Naive thymus-derived CD4-positive, alpha-beta T cell (primary cell): Measurements from ENCODE around the gene ARID5B. TPM values are rescaled to one million over a fixed set of nuclear protein-coding genes. Genes with fewer than 3 reads are reported as not detected.

ENCODE experiments used
- ATAC-seq: fragments of 150-1000 bp; cut with Tn5 transposase; 2 replicates; pipeline ENCODE4 v1.10.0; 2021; ENCODE audit warnings: mild to moderate bottlenecking, moderate library complexity
- CTCF ChIA-PET: fragments of 350-600 bp; sonication (Branson Sonifier 250); formaldehyde crosslinking; loops from one replicate; lab custom pipeline; 2021; ENCODE audit warnings: antibody characterized with exemption; lab: Charles Lee
- POLR2A ChIA-PET: fragments of 350-600 bp; sonication (Branson Sonifier 250); formaldehyde crosslinking; loops from one replicate; lab custom pipeline; 2021; ENCODE audit warnings: antibody characterized with exemption, inconsistent platforms; lab: Charles Lee
- DNase-seq, 9 donors: peaks; one replicate each; pipeline versions ENCODE4 v3.0.0 to v3.0.0-alpha.2; 2020 to 2022; ENCODE audit warnings: mixed read lengths in 1 of 9
- H3K27ac ChIP-seq: one replicate; pipeline ENCODE4 v1.7.0; 2013; ENCODE audit warnings: mild to moderate bottlenecking, low read depth, low read length, moderate library complexity
- H3K27me3 ChIP-seq, 2 donors: one replicate each; pipeline ENCODE4 v1.7.0; 2013; ENCODE audit warnings: low read length in 2 of 2, mild to moderate bottlenecking in 2 of 2, moderate library complexity in 2 of 2; ENCODE audit not compliant: control insufficient read depth in 2 of 2, insufficient read depth in 2 of 2
- H3K36me3 ChIP-seq, 3 experiments: 1 replicate in 2 of 3; 2 replicates in 1 of 3; pipeline ENCODE4 v1.7.0; 2013; ENCODE audit warnings: low read length in 3 of 3, mild to moderate bottlenecking in 3 of 3, moderate library complexity in 1 of 3; ENCODE audit not compliant: insufficient read depth in 3 of 3, control insufficient read depth in 2 of 3
- H3K4me1 ChIP-seq, 2 donors: one replicate each; pipeline ENCODE4 v1.7.0; 2013; ENCODE audit warnings: low read length in 2 of 2, mild to moderate bottlenecking in 2 of 2, moderate library complexity in 1 of 2; ENCODE audit not compliant: control insufficient read depth in 2 of 2, insufficient read depth in 2 of 2
- H3K4me3 ChIP-seq: 2 replicates; pipeline ENCODE4 v1.7.0; 2013; ENCODE audit warnings: mild to moderate bottlenecking, low read length
- H3K9me3 ChIP-seq, 3 experiments: 1 replicate in 2 of 3; 2 replicates in 1 of 3; pipeline ENCODE4 v1.7.0; 2013; ENCODE audit warnings: low read length in 3 of 3; ENCODE audit not compliant: control insufficient read depth in 2 of 3
- H3K27ac Mint-ChIP-seq, 9 donors: one replicate each; pipeline ENCODE4 v1.8.0; 2020 to 2022; ENCODE audit warnings: mixed read lengths in 9 of 9, mild to moderate bottlenecking in 8 of 9, moderate library complexity in 5 of 9, inconsistent platforms in 2 of 9
- H3K27me3 Mint-ChIP-seq, 5 donors: one replicate each; pipeline ENCODE4 v1.8.0; 2021 to 2022; ENCODE audit warnings: mixed read lengths in 5 of 5, mild to moderate bottlenecking in 1 of 5
- H3K36me3 Mint-ChIP-seq, 5 donors: one replicate each; pipeline ENCODE4 v1.8.0; 2020 to 2022; ENCODE audit warnings: mixed read lengths in 5 of 5, mild to moderate bottlenecking in 3 of 5, inconsistent platforms in 1 of 5
- H3K4me1 Mint-ChIP-seq, 7 donors: one replicate each; pipeline ENCODE4 v1.8.0; 2020 to 2022; ENCODE audit warnings: mixed read lengths in 7 of 7, mild to moderate bottlenecking in 3 of 7, inconsistent platforms in 1 of 7
- H3K4me3 Mint-ChIP-seq, 10 donors: one replicate each; pipeline ENCODE4 v1.8.0; 2020 to 2022; ENCODE audit warnings: mild to moderate bottlenecking in 10 of 10, mixed read lengths in 10 of 10, moderate library complexity in 6 of 10, inconsistent platforms in 2 of 10
- H3K9me3 Mint-ChIP-seq, 11 donors: one replicate each; pipeline ENCODE4 v1.8.0; 2020 to 2022; ENCODE audit warnings: mixed read lengths in 11 of 11, mild to moderate bottlenecking in 4 of 11, inconsistent platforms in 1 of 11, moderate library complexity in 1 of 11
- intact Hi-C, 2 donors: fragments of 100-400 bp; cut with micrococcal nuclease; formaldehyde crosslinking; loops; one replicate each; pipeline ENCODE4 v1.15.1; 2023
- polyA plus RNA-seq, 2 donors: library from polyadenylated mRNA; unstranded; fragments of 300-500 nt; fragmentation: Illumina TruSeq; gene quantifications; one replicate each; pipeline ENCODE4 v1.2.3, GENCODE V29; 2021
- total RNA-seq, 6 experiments: library from RNA in 5 of 6; stranded (reverse) in 5 of 6; gene quantifications; 1 replicate in 5 of 6; 2 replicates in 1 of 6; pipeline ENCODE4 v1.2.3 and lab custom pipeline; 2021 to 2026

Gene ARID5B
- total and polyA plus RNA-seq, 7 experiments from 2014 or later, result 18.6 to 60.8 (median 47.4) TPM

- peaks cover 10 to 62% (median 27%) of the 10 kb centered on the region in 5 donors for H3K36me3 Mint-ChIP-seq
- intact Hi-C loops, result loop anchor here in 1 of 2 donors (10.0 kb wide), 1 partner anchor 164 kb away; no protein-coding TSS in a partner anchor
- H3K9me3 ChIP-seq, result no peaks in the 10 kb centered on the region
- no peak for ATAC-seq
- H3K27ac Mint-ChIP-seq, result peak overlapping the region in 7 of 9 donors; percentile 63 to 92 (median 84)
- H3K4me3 Mint-ChIP-seq, result peak overlapping the region in 3 of 10 donors; percentile 4 to 79 (median 10)
- H3K27me3 ChIP-seq, result no peaks in the 10 kb centered on the region
- H3K9me3 Mint-ChIP-seq, result peaks cover 0 to 4% (median 0%) of the 10 kb centered on the region in 11 donors
- H3K4me3 ChIP-seq, result no peak overlapping the region
- ChIA-PET CTCF (no interaction called here), POLR2A (interaction anchor here (0.9 kb wide), 1 partner anchor 31 kb away, joined by 4 read pairs; no protein-coding TSS in a partner anchor)
- H3K4me1 Mint-ChIP-seq, result peaks cover 43 to 83% (median 78%) of the 10 kb centered on the region in 7 donors
- H3K27me3 Mint-ChIP-seq, result no peaks in the 10 kb centered on the region
- H3K36me3 ChIP-seq, result peaks cover 0 to 7% (median 4%) of the 10 kb centered on the region in 3 experiments
- DNase-seq, result no peak
- peaks cover 35 to 44% of the 10 kb centered on the region in 2 donors for H3K4me1 ChIP-seq
- H3K27ac ChIP-seq, result peak overlapping the region; percentile 24
These were observed 179.4 kb downstream of the ARID5B start for GRCh38 chr10:62080905-62081304.

DNA sequence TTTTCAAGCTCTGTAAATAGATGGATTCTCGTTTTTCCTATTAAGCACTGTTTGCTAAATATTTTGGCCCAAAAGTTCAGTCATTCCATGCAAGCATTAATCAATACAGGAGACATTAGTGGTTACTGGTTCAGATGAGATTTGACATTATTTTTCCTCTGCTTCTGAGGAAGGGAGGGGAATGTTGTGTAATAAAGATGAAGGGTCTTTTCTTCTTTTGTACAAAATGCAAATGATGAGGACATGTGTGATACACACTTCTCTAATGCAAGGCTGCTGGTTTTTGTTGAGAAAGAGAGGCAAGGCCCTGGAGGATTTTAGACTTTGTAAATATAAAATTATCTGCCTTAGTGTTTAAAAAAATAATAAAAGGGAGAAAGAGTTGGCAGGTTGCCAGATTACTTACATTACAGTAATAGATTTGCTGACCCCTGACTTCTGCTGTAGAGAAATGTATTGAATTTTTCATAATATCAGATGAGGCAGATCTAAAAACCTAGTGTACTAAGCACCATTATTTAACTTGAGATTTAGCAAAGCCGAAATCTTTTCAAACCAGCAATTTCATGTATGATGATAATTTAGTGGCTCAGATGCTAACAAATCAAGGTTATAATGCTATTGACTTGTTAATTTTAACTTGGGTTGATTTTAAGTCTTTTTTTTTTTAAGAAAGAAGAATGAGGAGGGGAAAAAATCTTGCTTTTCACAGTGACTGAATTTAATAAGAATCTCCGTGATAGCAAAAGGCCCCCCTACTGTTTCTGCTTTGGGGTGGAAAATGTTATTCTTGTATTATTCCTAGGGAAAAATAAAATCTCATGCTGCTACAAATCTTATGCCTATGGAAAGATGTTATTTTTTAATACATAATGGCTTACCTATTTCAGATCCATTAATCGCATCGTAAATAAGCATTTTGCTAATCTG, 180.1 kb downstream of the ARID5B start:
- H3K27me3 Mint-ChIP-seq, result no peaks in the 10 kb centered on the region
- peaks cover 9 to 61% (median 27%) of the 10 kb centered on the region in 5 donors for H3K36me3 Mint-ChIP-seq
- Histone ChIP-seq H3K27me3 (no peaks in the 10 kb centered on the region), H3K36me3 (peaks cover under 1 to 10% (median 9%) of the 10 kb centered on the region in 3 experiments), H3K4me3 (no peak overlapping the region), H3K4me1 (peaks cover 31 to 44% of the 10 kb centered on the region in 2 donors), H3K27ac (peak overlapping the region; percentile 24), H3K9me3 (no peaks in the 10 kb centered on the region)
- peaks cover 0 to 4% (median 0%) of the 10 kb centered on the region in 11 donors for H3K9me3 Mint-ChIP-seq
- H3K27ac Mint-ChIP-seq, result peak overlapping the region; percentile 70 to 92 (median 87)
- ATAC-seq (no peak), DNase-seq (no peak)
- CTCF ChIA-PET, result interaction anchor here (0.9 to 1.3 kb wide), 3 partner anchors 41 to 185 kb away, joined by 3 to 5 read pairs (median 4); no protein-coding TSS in a partner anchor
- H3K4me1 Mint-ChIP-seq, result peaks cover 38 to 79% (median 71%) of the 10 kb centered on the region in 7 donors
- intact Hi-C loops, result loop anchor here (1.0 to 10.0 kb wide), 9 partner anchors 19 to 179 kb away; no protein-coding TSS in a partner anchor
- peak overlapping the region in 7 of 10 donors; percentile 18 to 79 (median 73) for H3K4me3 Mint-ChIP-seq
- POLR2A ChIA-PET, result interaction anchor here (1.2 to 1.3 kb wide), 3 partner anchors 33 to 102 kb away, joined by 3 to 5 read pairs (median 3); no protein-coding TSS in a partner anchor

DNA sequence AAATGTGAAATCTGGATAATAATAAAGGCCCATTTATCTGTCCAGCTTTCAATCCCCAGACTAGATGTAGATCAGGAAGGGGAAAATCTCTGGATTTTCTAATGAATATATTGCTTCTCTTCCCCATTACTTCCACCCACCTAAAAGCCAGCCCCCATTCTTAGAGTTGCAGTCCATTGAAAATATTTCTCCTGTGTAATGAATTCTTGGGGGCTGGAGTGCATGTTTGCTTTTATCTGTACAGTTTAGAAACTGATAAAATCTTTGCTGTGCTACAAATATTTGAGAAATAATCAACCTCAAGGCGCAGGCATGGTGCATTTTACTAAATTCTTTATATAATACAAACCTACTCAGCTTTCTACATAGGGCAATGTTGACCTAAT, 180.8 kb downstream of the ARID5B start:
- H3K36me3 Mint-ChIP-seq, result peaks cover 9 to 60% (median 25%) of the 10 kb centered on the region in 5 donors
- Histone ChIP-seq H3K4me1 (peaks cover 24 to 41% of the 10 kb centered on the region in 2 donors), H3K36me3 (peaks cover 3 to 13% (median 9%) of the 10 kb centered on the region in 3 experiments), H3K4me3 (peak overlapping the region; percentile 8), H3K27ac (peak overlapping the region; percentile 63), H3K27me3 (no peaks in the 10 kb centered on the region), H3K9me3 (no peaks in the 10 kb centered on the region)
- peaks cover 0 to 4% (median 0%) of the 10 kb centered on the region in 11 donors for H3K9me3 Mint-ChIP-seq
- intact Hi-C loops, result loop anchor here (1.0 to 10.0 kb wide), 9 partner anchors 19 to 179 kb away; no protein-coding TSS in a partner anchor
- DNase-seq (no peak), ATAC-seq (no peak)
- ChIA-PET POLR2A (interaction anchor here (1.2 to 1.3 kb wide), 4 partner anchors 25 to 102 kb away, joined by 3 to 5 read pairs (median 3); no protein-coding TSS in a partner anchor), CTCF (interaction anchor here (0.7 to 1.3 kb wide), 5 partner anchors 42 to 185 kb away, joined by 3 to 5 read pairs (median 3); no protein-coding TSS in a partner anchor)
- peak overlapping the region; percentile 69 to 92 (median 87) for H3K27ac Mint-ChIP-seq
- no peaks in the 10 kb centered on the region for H3K27me3 Mint-ChIP-seq
- peaks cover 33 to 74% (median 64%) of the 10 kb centered on the region in 7 donors for H3K4me1 Mint-ChIP-seq
- peak overlapping the region in 9 of 10 donors; percentile 46 to 79 (median 72) for H3K4me3 Mint-ChIP-seq

DNA sequence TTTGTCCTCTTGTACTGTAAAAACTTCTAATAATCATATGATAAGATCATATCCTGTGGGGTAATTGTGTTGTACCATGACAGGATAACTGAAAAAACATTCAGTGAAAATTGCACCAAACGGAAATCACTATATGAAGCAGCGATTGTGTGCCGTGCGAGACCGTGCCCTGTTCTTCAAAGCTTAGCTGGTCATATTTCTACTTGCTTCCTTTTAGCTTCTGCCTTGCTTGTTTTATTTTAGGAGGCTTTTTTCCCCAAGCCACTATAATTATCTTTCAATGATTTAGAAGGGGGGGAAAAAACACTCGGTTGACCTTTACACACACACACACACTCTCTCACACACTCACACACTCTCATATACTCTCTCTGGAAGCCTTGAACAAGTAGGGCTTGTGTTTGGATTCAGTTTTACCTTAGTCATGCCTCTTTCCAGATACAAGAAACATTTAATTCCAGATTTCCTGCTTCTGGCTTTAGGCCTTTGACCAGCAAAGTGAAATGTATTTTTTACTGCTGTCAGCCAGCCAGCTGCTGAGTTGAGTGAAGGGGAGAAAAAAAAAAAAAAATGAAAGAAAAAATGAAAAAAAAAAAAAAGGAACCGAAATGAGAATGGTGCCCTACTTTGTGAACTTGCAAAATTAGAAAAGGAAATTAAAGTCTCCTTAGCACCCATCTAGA, 181.4 kb downstream of the ARID5B start:
- POLR2A ChIA-PET, result interaction anchor here (1.2 to 1.3 kb wide), 4 partner anchors 25 to 101 kb away, joined by 3 to 5 read pairs (median 3); no protein-coding TSS in a partner anchor
- DNase-seq, result peak in 7 of 9 donors; percentile 23 to 70 (median 53)
- CTCF ChIA-PET, result interaction anchor here (0.7 to 1.3 kb wide), 6 partner anchors 42 to 186 kb away, joined by 3 to 5 read pairs (median 3); no protein-coding TSS in a partner anchor
- peaks cover 23 to 41% of the 10 kb centered on the region in 2 donors for H3K4me1 ChIP-seq
- ATAC-seq, result peak; percentile 83
- H3K27me3 ChIP-seq, result no peaks in the 10 kb centered on the region
- Mint-ChIP-seq H3K4me1 (peaks cover 28 to 72% (median 58%) of the 10 kb centered on the region in 7 donors), H3K27ac (peak overlapping the region; percentile 69 to 92 (median 87)), H3K4me3 (peak overlapping the region; percentile 46 to 79 (median 72)), H3K9me3 (peaks cover 0 to 4% (median 0%) of the 10 kb centered on the region in 11 donors), H3K27me3 (no peaks in the 10 kb centered on the region), H3K36me3 (peaks cover 9 to 60% (median 30%) of the 10 kb centered on the region in 5 donors)
- peak overlapping the region; percentile 35 for H3K4me3 ChIP-seq
- peaks cover 3 to 13% (median 9%) of the 10 kb centered on the region in 3 experiments for H3K36me3 ChIP-seq
- intact Hi-C loops, result loop anchor here (1.0 to 10.0 kb wide), 9 partner anchors 20 to 180 kb away; no protein-coding TSS in a partner anchor
- H3K27ac ChIP-seq, result peak overlapping the region; percentile 63
- no peaks in the 10 kb centered on the region for H3K9me3 ChIP-seq

GRCh38 chr10:62083412-62084267, 182.1 kb downstream of the ARID5B start:
- ChIA-PET CTCF (interaction anchor here (0.8 to 1.3 kb wide), 3 partner anchors 45 to 178 kb away, joined by 3 to 5 read pairs (median 3); no protein-coding TSS in a partner anchor), POLR2A (interaction anchor here (0.6 to 1.3 kb wide), 2 partner anchors 24 to 117 kb away, joined by 3 read pairs; no protein-coding TSS in a partner anchor)
- Histone ChIP-seq H3K4me3 (peak overlapping the region; percentile 35), H3K27ac (peak overlapping the region; percentile 63), H3K9me3 (no peaks in the 10 kb centered on the region), H3K27me3 (no peaks in the 10 kb centered on the region), H3K36me3 (peaks cover 3 to 19% (median 9%) of the 10 kb centered on the region in 3 experiments), H3K4me1 (peaks cover 23 to 41% of the 10 kb centered on the region in 2 donors)
- H3K27ac Mint-ChIP-seq, result peak overlapping the region; percentile 69 to 92 (median 87)
- H3K4me3 Mint-ChIP-seq, result peak overlapping the region; percentile 46 to 79 (median 72)
- peak; percentile 52 for ATAC-seq
- H3K36me3 Mint-ChIP-seq, result peaks cover 13 to 60% (median 36%) of the 10 kb centered on the region in 5 donors
- peaks cover 0 to 4% (median 0%) of the 10 kb centered on the region in 11 donors for H3K9me3 Mint-ChIP-seq
- peaks cover 30 to 74% (median 55%) of the 10 kb centered on the region in 7 donors for H3K4me1 Mint-ChIP-seq
- peak in 4 of 9 donors; percentile 8 to 31 (median 20) for DNase-seq
- no peaks in the 10 kb centered on the region for H3K27me3 Mint-ChIP-seq
- intact Hi-C loops, result loop anchor here (2.0 to 10.0 kb wide), 3 partner anchors 21 to 181 kb away; no protein-coding TSS in a partner anchor
